Mesothelial cell of epicardium (in vitro differentiated cells): ENCODE measurements around the gene TEX50. TPM values are rescaled to one million over a fixed set of nuclear protein-coding genes. Genes with fewer than 3 reads are reported as not detected.
"Not testable (repeated sequence)": the region's sequence is repeated elsewhere in the genome, so short reads cannot be mapped to it uniquely, and the experiment has no call there.

Source experiments
- DNase-seq, 2 experiments: peaks; one replicate each; pipeline ENCODE4 v3.0.0; 2021; ENCODE audit warnings: low spot score in 2 of 2; ENCODE audit not compliant: unreplicated experiment in 2 of 2
- H3K27ac Mint-ChIP-seq: 2 replicates; pipeline ENCODE4 v1.8.0; 2021; ENCODE audit warnings: mixed read lengths
- H3K27me3 Mint-ChIP-seq: 2 replicates; pipeline ENCODE4 v1.8.0; 2021; ENCODE audit warnings: low read depth, mixed read lengths
- H3K36me3 Mint-ChIP-seq: 2 replicates; pipeline ENCODE4 v1.8.0; 2021; ENCODE audit warnings: mixed read lengths
- H3K4me1 Mint-ChIP-seq: 2 replicates; pipeline ENCODE4 v1.8.0; 2021; ENCODE audit warnings: mixed read lengths
- H3K4me3 Mint-ChIP-seq: 2 replicates; pipeline ENCODE4 v1.8.0; 2021; ENCODE audit warnings: mild to moderate bottlenecking, moderate library complexity, mixed read lengths
- H3K9me3 Mint-ChIP-seq: 2 replicates; pipeline ENCODE4 v1.8.0; 2021; ENCODE audit warnings: mixed read lengths
- CTCF ChIP-seq: fragments of 200-600 bp; sonication (generic); IDR thresholded peaks from one replicate; pipeline ENCODE4 v1.5.0; 2021; ENCODE audit warnings: antibody characterized with exemption; ENCODE audit not compliant: unreplicated experiment
- total RNA-seq: library from RNA; stranded (reverse); gene quantifications from 3 replicates; pipeline ENCODE4 v1.2.1, GENCODE V29; 2021

The TEX50 gene
- total RNA-seq, 1 donor from 2014 or later = not detected

- Mint-ChIP-seq H3K4me3 (no peak overlapping the region), H3K9me3 (peaks cover 8% of the 10 kb centered on the region), H3K36me3 (no peaks in the 10 kb centered on the region), H3K27me3 (no peaks in the 10 kb centered on the region), H3K27ac (no peak overlapping the region), H3K4me1 (no peaks in the 10 kb centered on the region)
- no peak for DNase-seq
- no peak for TF ChIP-seq CTCF
These were observed 25.2 kb downstream of the TEX50 start for GRCh38 chr1:173660306-173660705.

- peaks cover 4% of the 10 kb centered on the region for H3K9me3 Mint-ChIP-seq
- H3K4me3 Mint-ChIP-seq = no peak overlapping the region
- no peaks in the 10 kb centered on the region for H3K36me3 Mint-ChIP-seq
- no peaks in the 10 kb centered on the region for H3K4me1 Mint-ChIP-seq
- DNase-seq = no peak
- H3K27ac Mint-ChIP-seq = no peak overlapping the region
- no peaks in the 10 kb centered on the region for H3K27me3 Mint-ChIP-seq
- no peak for TF ChIP-seq CTCF
These were observed 26.1 kb downstream of the TEX50 start for GRCh38 chr1:173661271-173661670.

- Mint-ChIP-seq H3K27ac (no peak overlapping the region), H3K4me1 (no peaks in the 10 kb centered on the region), H3K4me3 (no peak overlapping the region), H3K36me3 (no peaks in the 10 kb centered on the region), H3K9me3 (no peaks in the 10 kb centered on the region), H3K27me3 (no peaks in the 10 kb centered on the region)
- TF ChIP-seq CTCF = no peak
- no peak for DNase-seq
These were observed 26.6 kb downstream of the TEX50 start for GRCh38 chr1:173661763-173662162.

- H3K36me3 Mint-ChIP-seq = no peaks in the 10 kb centered on the region
- H3K4me3 Mint-ChIP-seq = no peak overlapping the region
- peaks cover 2% of the 10 kb centered on the region for H3K27me3 Mint-ChIP-seq
- H3K9me3 Mint-ChIP-seq = no peaks in the 10 kb centered on the region
- no peaks in the 10 kb centered on the region for H3K4me1 Mint-ChIP-seq
- H3K27ac Mint-ChIP-seq = no peak overlapping the region
- TF ChIP-seq CTCF = no peak
- no peak for DNase-seq
These were observed 28.0 kb downstream of the TEX50 start for GRCh38 chr1:173663159-173663558.

- H3K4me3 Mint-ChIP-seq = no peak overlapping the region
- TF ChIP-seq CTCF = no peak
- H3K9me3 Mint-ChIP-seq = no peaks in the 10 kb centered on the region
- H3K4me1 Mint-ChIP-seq = no peaks in the 10 kb centered on the region
- H3K36me3 Mint-ChIP-seq = no peaks in the 10 kb centered on the region
- H3K27me3 Mint-ChIP-seq = peaks cover 15% of the 10 kb centered on the region
- no peak overlapping the region for H3K27ac Mint-ChIP-seq
- no peak for DNase-seq
These were observed 31.5 kb downstream of the TEX50 start for GRCh38 chr1:173666646-173667045.

- Mint-ChIP-seq H3K4me1 (no peaks in the 10 kb centered on the region), H3K4me3 (peak within 1 kb of the TSS; percentile 67), H3K27me3 (peaks cover 15% of the 10 kb centered on the region), H3K27ac (no peak within 1 kb of the TSS), H3K36me3 (no peaks in the 10 kb centered on the region), H3K9me3 (no peaks in the 10 kb centered on the region)
- no peak for TF ChIP-seq CTCF
- peak in 1 of 2 experiments; percentile 54 for DNase-seq
These were observed 34.4 kb downstream of the TEX50 start, which contains the start of gene ANKRD45 for GRCh38 chr1:173669491-173669941. ANKRD45 (minus strand) TSS chr1:173669851; CDS start chr1:173659418, 10,433 bp downstream.

- not testable (repeated sequence) for H3K36me3 Mint-ChIP-seq, H3K4me1 Mint-ChIP-seq
These were observed 39.4 kb downstream of the TEX50 start for GRCh38 chr1:173674496-173674895.

GRCh38 chr1:173680152-173680551 lies 45.0 kb downstream of the TEX50 start:
- H3K4me3 Mint-ChIP-seq, H3K27ac Mint-ChIP-seq, H3K27me3 Mint-ChIP-seq, H3K36me3 Mint-ChIP-seq, H3K4me1 Mint-ChIP-seq, DNase-seq: not testable (repeated sequence)
- peaks cover 26% of the 10 kb centered on the region for H3K9me3 Mint-ChIP-seq

More at GRCh38 chr1:173674496-173674895, 39.4 kb downstream of the TEX50 start:
- H3K4me3 Mint-ChIP-seq, DNase-seq, H3K27me3 Mint-ChIP-seq, H3K27ac Mint-ChIP-seq: not testable (repeated sequence)
- H3K9me3 Mint-ChIP-seq = peaks cover 22% of the 10 kb centered on the region
